Prostate gland (tissue), 2 donors: ENCODE measurements around the gene FIBCD1.

ENCODE experiments used
- CTCF ChIP-seq, 4 experiments: fragments of 200-600 bp in 2 of 4; fragments of 450-650 bp in 2 of 4; sonication (generic) in 2 of 4; IDR thresholded peaks; 1 replicate in 3 of 4; 2 replicates in 1 of 4; pipeline ENCODE4 v1.5.1; 2016 to 2019; ENCODE audit warnings: antibody characterized with exemption in 4 of 4, mild to moderate bottlenecking in 2 of 4, moderate library complexity in 2 of 4
- POLR2A ChIP-seq: fragments of 450-650 bp; IDR thresholded peaks from one replicate; pipeline ENCODE4 v1.6.1; 2016; ENCODE audit warnings: antibody characterized with exemption, mild to moderate bottlenecking
- POLR2AphosphoS5 ChIP-seq: sonication (generic); formaldehyde crosslinking; IDR thresholded peaks from one replicate; pipeline ENCODE4 v1.6.1; 2017; ENCODE audit warnings: antibody characterized with exemption

GRCh38 chr9:130854092-130854491, 85.0 kb downstream of the FIBCD1 start:
- TF ChIP-seq CTCF (IDR thresholded peaks at IDR 0.05) (no peak), POLR2A (no peak), POLR2AphosphoS5 (no peak)
